ENCODE measurements around the gene RALBP1.

- TF ChIP-seq SIN3A (IDR thresholded peaks at IDR 0.05; ENCODE audit: borderline replicate concordance, insufficient read depth, low read depth, low read length) (no peak), POLR2AphosphoS5 (IDR thresholded peaks at IDR 0.05; ENCODE audit: low read depth, low read length) (no peak)
- TF ChIP-seq, protein P1, sequence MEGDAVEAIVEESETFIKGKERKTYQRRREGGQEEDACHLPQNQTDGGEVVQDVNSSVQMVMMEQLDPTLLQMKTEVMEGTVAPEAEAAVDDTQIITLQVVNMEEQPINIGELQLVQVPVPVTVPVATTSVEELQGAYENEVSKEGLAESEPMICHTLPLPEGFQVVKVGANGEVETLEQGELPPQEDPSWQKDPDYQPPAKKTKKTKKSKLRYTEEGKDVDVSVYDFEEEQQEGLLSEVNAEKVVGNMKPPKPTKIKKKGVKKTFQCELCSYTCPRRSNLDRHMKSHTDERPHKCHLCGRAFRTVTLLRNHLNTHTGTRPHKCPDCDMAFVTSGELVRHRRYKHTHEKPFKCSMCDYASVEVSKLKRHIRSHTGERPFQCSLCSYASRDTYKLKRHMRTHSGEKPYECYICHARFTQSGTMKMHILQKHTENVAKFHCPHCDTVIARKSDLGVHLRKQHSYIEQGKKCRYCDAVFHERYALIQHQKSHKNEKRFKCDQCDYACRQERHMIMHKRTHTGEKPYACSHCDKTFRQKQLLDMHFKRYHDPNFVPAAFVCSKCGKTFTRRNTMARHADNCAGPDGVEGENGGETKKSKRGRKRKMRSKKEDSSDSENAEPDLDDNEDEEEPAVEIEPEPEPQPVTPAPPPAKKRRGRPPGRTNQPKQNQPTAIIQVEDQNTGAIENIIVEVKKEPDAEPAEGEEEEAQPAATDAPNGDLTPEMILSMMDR (IDR thresholded peaks at IDR 0.05): no peak
- TF ChIP-seq, protein P2, sequence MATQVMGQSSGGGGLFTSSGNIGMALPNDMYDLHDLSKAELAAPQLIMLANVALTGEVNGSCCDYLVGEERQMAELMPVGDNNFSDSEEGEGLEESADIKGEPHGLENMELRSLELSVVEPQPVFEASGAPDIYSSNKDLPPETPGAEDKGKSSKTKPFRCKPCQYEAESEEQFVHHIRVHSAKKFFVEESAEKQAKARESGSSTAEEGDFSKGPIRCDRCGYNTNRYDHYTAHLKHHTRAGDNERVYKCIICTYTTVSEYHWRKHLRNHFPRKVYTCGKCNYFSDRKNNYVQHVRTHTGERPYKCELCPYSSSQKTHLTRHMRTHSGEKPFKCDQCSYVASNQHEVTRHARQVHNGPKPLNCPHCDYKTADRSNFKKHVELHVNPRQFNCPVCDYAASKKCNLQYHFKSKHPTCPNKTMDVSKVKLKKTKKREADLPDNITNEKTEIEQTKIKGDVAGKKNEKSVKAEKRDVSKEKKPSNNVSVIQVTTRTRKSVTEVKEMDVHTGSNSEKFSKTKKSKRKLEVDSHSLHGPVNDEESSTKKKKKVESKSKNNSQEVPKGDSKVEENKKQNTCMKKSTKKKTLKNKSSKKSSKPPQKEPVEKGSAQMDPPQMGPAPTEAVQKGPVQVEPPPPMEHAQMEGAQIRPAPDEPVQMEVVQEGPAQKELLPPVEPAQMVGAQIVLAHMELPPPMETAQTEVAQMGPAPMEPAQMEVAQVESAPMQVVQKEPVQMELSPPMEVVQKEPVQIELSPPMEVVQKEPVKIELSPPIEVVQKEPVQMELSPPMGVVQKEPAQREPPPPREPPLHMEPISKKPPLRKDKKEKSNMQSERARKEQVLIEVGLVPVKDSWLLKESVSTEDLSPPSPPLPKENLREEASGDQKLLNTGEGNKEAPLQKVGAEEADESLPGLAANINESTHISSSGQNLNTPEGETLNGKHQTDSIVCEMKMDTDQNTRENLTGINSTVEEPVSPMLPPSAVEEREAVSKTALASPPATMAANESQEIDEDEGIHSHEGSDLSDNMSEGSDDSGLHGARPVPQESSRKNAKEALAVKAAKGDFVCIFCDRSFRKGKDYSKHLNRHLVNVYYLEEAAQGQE (IDR thresholded peaks at IDR 0.05; ENCODE audit: insufficient read depth in 1 of 2, low read depth in 2 of 2, low read length in 1 of 2): no peak
These were observed 20.2 kb downstream of the RALBP1 start for GRCh38 chr18:9495465-9495864.

Data from Panc1 (cell line).